HEK293 (cell line): ENCODE results near the gene PAM.

Experiments
- CTCF ChIA-PET: fragments of 350-600 bp; formaldehyde crosslinking; extraction: SDS; loops from one replicate; lab custom pipeline; 2021; ENCODE audit warnings: antibody characterized with exemption; lab: Yijun Ruan, JAX
- POLR2A ChIA-PET: fragments of 300-600 bp; formaldehyde crosslinking; extraction: SDS; loops from one replicate; lab custom pipeline; 2020; ENCODE audit warnings: antibody characterized with exemption, inconsistent platforms; lab: Yijun Ruan, JAX
- H3K27ac ChIP-seq: fragments of 200-500 bp; sonication (Bioruptor generic); 2 replicates; pipeline ENCODE4 v1.5.1; 2014; ENCODE audit warnings: low read depth, low read length, control low read depth, inconsistent platforms; ENCODE audit errors: extremely low read depth
- H3K36me3 ChIP-seq, 2 experiments: fragments of 200-500 bp in 1 of 2; sonication (Bioruptor generic) in 1 of 2; 1 replicate in 1 of 2; 2 replicates in 1 of 2; pipeline ENCODE4 v1.5.1; 2014 to 2017; ENCODE audit warnings: inconsistent platforms in 2 of 2, low read length in 2 of 2; ENCODE audit not compliant: control insufficient read depth in 2 of 2, insufficient read depth in 1 of 2
- H3K4me1 ChIP-seq: fragments of 200-500 bp; sonication (Bioruptor generic); 2 replicates; pipeline ENCODE4 v1.5.1; 2014; ENCODE audit warnings: mild to moderate bottlenecking, low read length, inconsistent platforms; ENCODE audit not compliant: control insufficient read depth, insufficient read depth
- H3K4me3 ChIP-seq: 2 replicates; pipeline ENCODE4 v1.5.1; 2011; ENCODE audit warnings: low read depth, mild to moderate bottlenecking, control low read depth, low read length, moderate library complexity
- H3K9me3 ChIP-seq: fragments of 200-500 bp; sonication (Bioruptor generic); 2 replicates; pipeline ENCODE4 v1.5.1; 2014; ENCODE audit warnings: low read depth, low read length, inconsistent platforms; ENCODE audit not compliant: control insufficient read depth, insufficient read depth
- HOXC10 ChIP-seq: sonication (generic); formaldehyde crosslinking; IDR thresholded peaks from 2 replicates; pipeline ENCODE4 v1.8.1; 2023; ENCODE audit warnings: mild to moderate bottlenecking, missing genetic modification reagents
- HOXD13 ChIP-seq: sonication (generic); formaldehyde crosslinking; IDR thresholded peaks from 2 replicates; pipeline ENCODE4 v1.8.0; 2022; ENCODE audit warnings: missing genetic modification reagents, borderline replicate concordance
- KLF1 ChIP-seq: fragments of 450-650 bp; formaldehyde crosslinking; IDR thresholded peaks from 2 replicates; pipeline ENCODE4 v1.5.1; 2016; ENCODE audit warnings: missing biosample characterization, missing genetic modification characterization
- PRDM2 ChIP-seq: fragments of 450-650 bp; formaldehyde crosslinking; IDR thresholded peaks from 2 replicates; pipeline ENCODE4 v1.5.1; 2016; ENCODE audit warnings: missing biosample characterization, missing genetic modification characterization, borderline replicate concordance
- RBAK ChIP-seq: fragments of 450-650 bp; formaldehyde crosslinking; IDR thresholded peaks from 2 replicates; pipeline ENCODE4 v1.5.1; 2016; ENCODE audit warnings: missing biosample characterization, missing genetic modification characterization
- SCRT2 ChIP-seq: fragments of 450-650 bp; formaldehyde crosslinking; IDR thresholded peaks from 2 replicates; pipeline ENCODE4 v1.5.1; 2016; ENCODE audit warnings: missing biosample characterization, missing genetic modification characterization
- SP3 ChIP-seq: fragments of 450-650 bp; formaldehyde crosslinking; IDR thresholded peaks from 2 replicates; pipeline ENCODE4 v1.5.1; 2016; ENCODE audit warnings: missing biosample characterization, missing genetic modification characterization
- ZFP37 ChIP-seq: fragments of 450-650 bp; formaldehyde crosslinking; IDR thresholded peaks from 2 replicates; pipeline ENCODE4 v1.5.1; 2016; ENCODE audit warnings: missing biosample characterization, missing genetic modification characterization
- ZIC2 ChIP-seq: fragments of 450-650 bp; formaldehyde crosslinking; IDR thresholded peaks from 2 replicates; pipeline ENCODE4 v1.5.1; 2016; ENCODE audit warnings: missing biosample characterization, missing genetic modification characterization
- ZNF16 ChIP-seq: fragments of 450-650 bp; formaldehyde crosslinking; IDR thresholded peaks from 2 replicates; pipeline ENCODE4 v1.5.1; 2016; ENCODE audit warnings: low read depth, missing biosample characterization, missing genetic modification characterization
- ZNF174 ChIP-seq: fragments of 450-650 bp; formaldehyde crosslinking; IDR thresholded peaks from 2 replicates; pipeline ENCODE4 v1.5.0; 2017; ENCODE audit warnings: missing biosample characterization, mild to moderate bottlenecking, missing genetic modification characterization
- ZNF184 ChIP-seq: fragments of 450-650 bp; IDR thresholded peaks from 2 replicates; pipeline ENCODE4 v1.5.1; 2018; ENCODE audit warnings: missing biosample characterization, mild to moderate bottlenecking, missing genetic modification characterization
- ZNF248 ChIP-seq: fragments of 450-650 bp; formaldehyde crosslinking; IDR thresholded peaks from 2 replicates; pipeline ENCODE4 v1.5.1; 2017; ENCODE audit warnings: missing biosample characterization, missing genetic modification characterization
- ZNF26 ChIP-seq: fragments of 450-650 bp; formaldehyde crosslinking; IDR thresholded peaks from 2 replicates; pipeline ENCODE4 v1.5.1; 2016; ENCODE audit warnings: missing biosample characterization, missing genetic modification characterization
- ZNF341 ChIP-seq: fragments of 450-650 bp; formaldehyde crosslinking; IDR thresholded peaks from 2 replicates; pipeline ENCODE4; 2016; ENCODE audit warnings: low read depth, missing biosample characterization, missing genetic modification characterization
- ZNF350 ChIP-seq: fragments of 450-650 bp; formaldehyde crosslinking; IDR thresholded peaks from 2 replicates; pipeline ENCODE4 v1.5.0; 2017; ENCODE audit warnings: missing biosample characterization, mild to moderate bottlenecking, missing genetic modification characterization
- ZNF398 ChIP-seq: fragments of 450-650 bp; formaldehyde crosslinking; IDR thresholded peaks from 2 replicates; pipeline ENCODE4 v1.5.1; 2017; ENCODE audit warnings: missing biosample characterization, missing genetic modification characterization
- ZNF433 ChIP-seq: fragments of 450-650 bp; formaldehyde crosslinking; IDR thresholded peaks from 2 replicates; pipeline ENCODE4 v1.5.1; 2016; ENCODE audit warnings: missing biosample characterization, missing genetic modification characterization, low read depth
- ZNF514 ChIP-seq: fragments of 450-650 bp; formaldehyde crosslinking; IDR thresholded peaks from 2 replicates; pipeline ENCODE4 v1.5.1; 2016; ENCODE audit warnings: missing biosample characterization, missing genetic modification characterization
- ZNF580 ChIP-seq: fragments of 450-650 bp; formaldehyde crosslinking; IDR thresholded peaks from 2 replicates; pipeline ENCODE4 v1.5.1; 2016; ENCODE audit warnings: missing biosample characterization, missing genetic modification characterization
- ZNF623 ChIP-seq: fragments of 450-650 bp; formaldehyde crosslinking; IDR thresholded peaks from 2 replicates; pipeline ENCODE4 v1.5.1; 2016; ENCODE audit warnings: missing biosample characterization, missing genetic modification characterization
- ZNF658 ChIP-seq: fragments of 450-650 bp; formaldehyde crosslinking; IDR thresholded peaks from 2 replicates; pipeline ENCODE4; 2016; ENCODE audit warnings: missing biosample characterization, missing genetic modification characterization
- ZNF747 ChIP-seq: fragments of 450-650 bp; formaldehyde crosslinking; IDR thresholded peaks from 2 replicates; pipeline ENCODE4 v1.5.1; 2016; ENCODE audit warnings: missing biosample characterization, missing genetic modification characterization
- ZNF791 ChIP-seq: fragments of 450-650 bp; formaldehyde crosslinking; IDR thresholded peaks from 2 replicates; pipeline ENCODE4 v1.5.1; 2016; ENCODE audit warnings: missing biosample characterization, missing genetic modification characterization
- ZNF830 ChIP-seq: fragments of 450-650 bp; IDR thresholded peaks from 2 replicates; pipeline ENCODE4 v1.5.0; 2018; ENCODE audit warnings: missing biosample characterization, missing genetic modification characterization, low read depth, mild to moderate bottlenecking, moderate library complexity
- TF ChIP-seq, protein P1 (sequence below): sonication (generic); formaldehyde crosslinking; IDR thresholded peaks from 2 replicates; pipeline ENCODE4 v1.8.1; 2022; ENCODE audit warnings: mild to moderate bottlenecking, moderate library complexity, missing genetic modification reagents
- TF ChIP-seq, protein P2 (sequence below): fragments of 450-650 bp; formaldehyde crosslinking; IDR thresholded peaks from 2 replicates; pipeline ENCODE4 v1.5.1; 2017; ENCODE audit warnings: missing biosample characterization, missing genetic modification characterization

PAM gene

DNA sequence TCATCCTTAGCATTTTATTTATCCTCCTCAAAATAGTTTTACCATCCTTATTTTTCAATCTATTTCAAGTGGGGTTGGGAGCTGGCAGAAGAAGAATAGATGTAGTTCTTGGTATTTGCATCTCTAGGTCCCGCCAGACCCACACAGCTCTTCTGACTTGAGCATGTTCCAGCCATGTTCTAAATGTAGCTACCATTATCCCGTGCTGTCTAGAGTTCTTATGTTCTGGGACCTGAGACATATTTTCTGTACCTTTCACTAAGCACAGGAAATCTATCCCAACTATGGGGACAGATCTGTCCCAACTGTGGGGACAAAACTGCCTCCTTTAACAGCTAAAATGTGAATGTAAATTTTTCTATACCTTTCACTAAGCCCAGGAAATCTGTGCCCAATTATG, 32.0 kb downstream of the PAM start:
- H3K9me3 ChIP-seq, result no peaks in the 10 kb centered on the region
- H3K4me1 ChIP-seq, result peaks cover 6% of the 10 kb centered on the region; the same call in 1 of the 2 replicates
- CTCF ChIA-PET, result no interaction called here
- H3K27ac ChIP-seq, result no peak overlapping the region
- H3K36me3 ChIP-seq, result no peaks in the 10 kb centered on the region
- H3K4me3 ChIP-seq, result no peak overlapping the region
- TF ChIP-seq HOXC10 (no peak), ZNF830 (tag by site-specific recombination) (no peak), HOXD13 (CRISPR knock-in tag) (no peak), ZNF26 (no peak), ZNF398 (tag by site-specific recombination) (no peak), ZNF580 (tag by site-specific recombination) (no peak), RBAK (no peak), SP3 (no peak), ZFP37 (tag by site-specific recombination) (no peak), ZNF623 (tag by site-specific recombination) (no peak), ZIC2 (tag by site-specific recombination) (no peak), ZNF350 (tag by site-specific recombination) (no peak), ZNF248 (no peak), ZNF791 (tag by site-specific recombination) (no peak), ZNF16 (tag by site-specific recombination) (no peak), SCRT2 (no peak), KLF1 (tag by site-specific recombination) (no peak), ZNF174 (tag by site-specific recombination) (no peak)
- TF ChIP-seq, protein P1, sequence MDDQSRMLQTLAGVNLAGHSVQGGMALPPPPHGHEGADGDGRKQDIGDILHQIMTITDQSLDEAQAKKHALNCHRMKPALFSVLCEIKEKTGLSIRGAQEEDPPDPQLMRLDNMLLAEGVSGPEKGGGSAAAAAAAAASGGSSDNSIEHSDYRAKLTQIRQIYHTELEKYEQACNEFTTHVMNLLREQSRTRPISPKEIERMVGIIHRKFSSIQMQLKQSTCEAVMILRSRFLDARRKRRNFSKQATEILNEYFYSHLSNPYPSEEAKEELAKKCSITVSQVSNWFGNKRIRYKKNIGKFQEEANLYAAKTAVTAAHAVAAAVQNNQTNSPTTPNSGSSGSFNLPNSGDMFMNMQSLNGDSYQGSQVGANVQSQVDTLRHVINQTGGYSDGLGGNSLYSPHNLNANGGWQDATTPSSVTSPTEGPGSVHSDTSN, result no peak
- POLR2A ChIA-PET, result no interaction called here

GRCh38 chr5:102788788-102789187, 33.7 kb downstream of the PAM start:
- Histone ChIP-seq H3K4me1 (peaks cover 10% of the 10 kb centered on the region), H3K4me3 (no peak overlapping the region), H3K9me3 (no peaks in the 10 kb centered on the region), H3K36me3 (no peaks in the 10 kb centered on the region), H3K27ac (no peak overlapping the region)
- CTCF ChIA-PET, result no interaction called here
- POLR2A ChIA-PET, result no interaction called here
- TF ChIP-seq ZNF341 (no peak), ZNF514 (tag by site-specific recombination) (no peak), ZNF747 (tag by site-specific recombination) (no peak), PRDM2 (tag by site-specific recombination) (no peak), ZNF658 (tag by site-specific recombination) (no peak), ZNF184 (no peak), ZNF433 (no peak)
- TF ChIP-seq, protein P2, sequence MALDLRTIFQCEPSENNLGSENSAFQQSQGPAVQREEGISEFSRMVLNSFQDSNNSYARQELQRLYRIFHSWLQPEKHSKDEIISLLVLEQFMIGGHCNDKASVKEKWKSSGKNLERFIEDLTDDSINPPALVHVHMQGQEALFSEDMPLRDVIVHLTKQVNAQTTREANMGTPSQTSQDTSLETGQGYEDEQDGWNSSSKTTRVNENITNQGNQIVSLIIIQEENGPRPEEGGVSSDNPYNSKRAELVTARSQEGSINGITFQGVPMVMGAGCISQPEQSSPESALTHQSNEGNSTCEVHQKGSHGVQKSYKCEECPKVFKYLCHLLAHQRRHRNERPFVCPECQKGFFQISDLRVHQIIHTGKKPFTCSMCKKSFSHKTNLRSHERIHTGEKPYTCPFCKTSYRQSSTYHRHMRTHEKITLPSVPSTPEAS (tag by site-specific recombination), result no peak
